ENCODE measurements around the gene TAF4. TPM values are rescaled to one million over a fixed set of nuclear protein-coding genes. Genes with fewer than 3 reads are reported as not detected.

The TAF4 gene, protein sequence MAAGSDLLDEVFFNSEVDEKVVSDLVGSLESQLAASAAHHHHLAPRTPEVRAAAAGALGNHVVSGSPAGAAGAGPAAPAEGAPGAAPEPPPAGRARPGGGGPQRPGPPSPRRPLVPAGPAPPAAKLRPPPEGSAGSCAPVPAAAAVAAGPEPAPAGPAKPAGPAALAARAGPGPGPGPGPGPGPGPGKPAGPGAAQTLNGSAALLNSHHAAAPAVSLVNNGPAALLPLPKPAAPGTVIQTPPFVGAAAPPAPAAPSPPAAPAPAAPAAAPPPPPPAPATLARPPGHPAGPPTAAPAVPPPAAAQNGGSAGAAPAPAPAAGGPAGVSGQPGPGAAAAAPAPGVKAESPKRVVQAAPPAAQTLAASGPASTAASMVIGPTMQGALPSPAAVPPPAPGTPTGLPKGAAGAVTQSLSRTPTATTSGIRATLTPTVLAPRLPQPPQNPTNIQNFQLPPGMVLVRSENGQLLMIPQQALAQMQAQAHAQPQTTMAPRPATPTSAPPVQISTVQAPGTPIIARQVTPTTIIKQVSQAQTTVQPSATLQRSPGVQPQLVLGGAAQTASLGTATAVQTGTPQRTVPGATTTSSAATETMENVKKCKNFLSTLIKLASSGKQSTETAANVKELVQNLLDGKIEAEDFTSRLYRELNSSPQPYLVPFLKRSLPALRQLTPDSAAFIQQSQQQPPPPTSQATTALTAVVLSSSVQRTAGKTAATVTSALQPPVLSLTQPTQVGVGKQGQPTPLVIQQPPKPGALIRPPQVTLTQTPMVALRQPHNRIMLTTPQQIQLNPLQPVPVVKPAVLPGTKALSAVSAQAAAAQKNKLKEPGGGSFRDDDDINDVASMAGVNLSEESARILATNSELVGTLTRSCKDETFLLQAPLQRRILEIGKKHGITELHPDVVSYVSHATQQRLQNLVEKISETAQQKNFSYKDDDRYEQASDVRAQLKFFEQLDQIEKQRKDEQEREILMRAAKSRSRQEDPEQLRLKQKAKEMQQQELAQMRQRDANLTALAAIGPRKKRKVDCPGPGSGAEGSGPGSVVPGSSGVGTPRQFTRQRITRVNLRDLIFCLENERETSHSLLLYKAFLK
- total RNA-seq = 2.8 and 4.6 TPM in 2 replicates

DNA sequence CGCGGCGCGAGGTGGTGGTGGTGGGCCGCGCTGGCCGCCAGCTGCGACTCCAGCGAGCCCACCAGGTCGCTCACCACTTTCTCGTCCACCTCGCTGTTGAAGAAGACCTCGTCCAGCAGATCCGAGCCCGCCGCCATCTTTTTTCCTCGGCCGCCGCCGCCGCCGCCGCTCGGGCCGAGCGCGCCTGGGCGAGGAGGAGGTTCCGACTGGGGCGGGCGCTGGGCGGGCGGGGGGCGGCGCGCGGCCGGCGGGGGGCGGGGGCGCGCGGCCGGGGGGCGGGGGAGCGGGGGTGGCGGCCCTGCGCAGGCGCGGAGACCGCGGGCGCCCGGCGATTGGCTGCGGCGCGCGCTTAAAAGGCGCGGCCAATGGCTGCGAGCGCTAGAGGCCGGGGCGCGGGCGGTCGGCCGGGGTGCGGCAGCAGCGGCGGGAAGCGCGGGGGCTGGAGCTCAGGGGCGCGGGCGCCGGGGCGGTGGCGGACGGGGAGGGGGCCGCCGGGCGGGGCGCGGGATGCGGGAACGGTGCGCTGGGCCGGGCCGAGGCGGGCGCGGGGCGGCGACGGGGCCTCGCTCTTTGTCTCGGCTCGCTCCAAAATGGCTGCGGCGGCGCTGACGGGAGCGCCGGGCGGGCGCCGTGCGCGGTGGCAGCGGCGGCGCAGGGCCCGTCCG is at the start of gene TAF4:
Gene TAF4, minus strand, starts transcription at position 208 of the 665 bp plus-strand sequence. Its CDS starts 71 bp downstream, at position 137.

Other genes with a start within 250 kb of the TAF4 start
- 26.1 and 30.5 TPM in 2 replicates for gene LSM14B, start 56.6 kb upstream of the TAF4 start, total RNA-seq
- 254 and 307 TPM in 2 replicates for gene PSMA7, start 77.5 kb upstream of the TAF4 start, total RNA-seq
- 5.7 and 5.9 TPM in 2 replicates for gene SS18L1, start 77.9 kb upstream of the TAF4 start, total RNA-seq
- 22.8 and 23.6 TPM in 2 replicates for gene MTG2, start 117.1 kb upstream of the TAF4 start, total RNA-seq
- gene HRH3, start 154.4 kb upstream of the TAF4 start, total RNA-seq = not detected in 2 replicates
- gene OSBPL2, start 172.6 kb upstream of the TAF4 start, total RNA-seq = 15.0 and 18.2 TPM in 2 replicates
- gene ADRM1, start 237.1 kb upstream of the TAF4 start, total RNA-seq = 101 and 124 TPM in 2 replicates